Left ventricle myocardium inferior (tissue), 1 donor: ENCODE results near the gene B9D1. TPM values are rescaled to one million over a fixed set of nuclear protein-coding genes. Genes with fewer than 3 reads are reported as not detected.

Experiments
- DNase-seq: peaks from one replicate; pipeline ENCODE4 v3.0.0-alpha.2; 2020
- H3K27ac ChIP-seq: fragments of 200-600 bp; replicated peaks from 2 replicates; pipeline ENCODE4 v1.8.0; 2021
- H3K27me3 ChIP-seq: fragments of 200-600 bp; 2 replicates; pipeline ENCODE4 v1.8.0; 2021; ENCODE audit warnings: low read depth
- H3K36me3 ChIP-seq: fragments of 200-600 bp; 2 replicates; pipeline ENCODE4 v1.8.0; 2021
- H3K4me1 ChIP-seq: fragments of 200-600 bp; 2 replicates; pipeline ENCODE4 v1.8.0; 2021
- H3K4me3 ChIP-seq: fragments of 200-600 bp; 2 replicates; pipeline ENCODE4 v1.8.0; 2021; ENCODE audit warnings: mild to moderate bottlenecking, moderate library complexity
- H3K9me3 ChIP-seq: fragments of 200-600 bp; replicated peaks from 2 replicates; pipeline ENCODE4 v1.8.0; 2021
- intact Hi-C: fragments of 100-400 bp; cut with micrococcal nuclease; formaldehyde crosslinking; loops from one replicate; pipeline ENCODE4 v1.11.0; 2022
- total RNA-seq: library from RNA; stranded (reverse); fragmentation: NEBNext Ultra II Directional; extraction: Animal tissue kit (Norgen Biotek cat#: 25700); gene quantifications from one replicate; pipeline ENCODE4 v1.2.1, GENCODE V29; 2021
- TF ChIP-seq, protein P1 (sequence below): fragments of 200-600 bp; IDR thresholded peaks from 2 replicates; pipeline ENCODE4 v1.8.0; 2021; ENCODE audit warnings: antibody characterized with exemption, mild to moderate bottlenecking, borderline replicate concordance
- donor health status: DM: no; HTN: yes; CAD: no; lungs with severe emphysema.

B9D1 gene
- total RNA-seq, 1 donor from 2014 or later = 8.8 TPM

DNA sequence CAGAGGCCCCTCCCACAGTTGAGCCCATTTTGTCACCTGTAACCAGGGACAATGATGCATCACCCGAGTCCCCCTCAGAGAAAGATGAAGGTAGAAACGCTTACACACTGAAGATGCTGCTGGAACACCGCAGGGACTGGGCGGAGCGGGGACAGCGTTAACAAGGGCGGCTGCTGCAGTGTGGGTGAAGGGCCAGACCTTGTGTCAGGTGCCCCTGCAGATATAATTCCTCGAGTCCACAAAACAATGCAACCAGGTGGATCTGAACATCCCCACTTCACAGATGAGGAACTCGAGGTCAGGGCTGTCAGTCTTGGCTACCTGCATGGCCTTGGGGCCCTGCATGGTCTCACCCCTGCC, 9.5 kb upstream of the B9D1 start:
- Histone ChIP-seq H3K9me3 (no peaks in the 10 kb centered on the region), H3K27ac (peak overlapping the region; percentile 81), H3K36me3 (no peaks in the 10 kb centered on the region), H3K4me1 (peaks cover 37% of the 10 kb centered on the region), H3K27me3 (no peaks in the 10 kb centered on the region), H3K4me3 (no peak overlapping the region)
- no peak for DNase-seq
- intact Hi-C loops = no loop called here
- TF ChIP-seq, protein P1, sequence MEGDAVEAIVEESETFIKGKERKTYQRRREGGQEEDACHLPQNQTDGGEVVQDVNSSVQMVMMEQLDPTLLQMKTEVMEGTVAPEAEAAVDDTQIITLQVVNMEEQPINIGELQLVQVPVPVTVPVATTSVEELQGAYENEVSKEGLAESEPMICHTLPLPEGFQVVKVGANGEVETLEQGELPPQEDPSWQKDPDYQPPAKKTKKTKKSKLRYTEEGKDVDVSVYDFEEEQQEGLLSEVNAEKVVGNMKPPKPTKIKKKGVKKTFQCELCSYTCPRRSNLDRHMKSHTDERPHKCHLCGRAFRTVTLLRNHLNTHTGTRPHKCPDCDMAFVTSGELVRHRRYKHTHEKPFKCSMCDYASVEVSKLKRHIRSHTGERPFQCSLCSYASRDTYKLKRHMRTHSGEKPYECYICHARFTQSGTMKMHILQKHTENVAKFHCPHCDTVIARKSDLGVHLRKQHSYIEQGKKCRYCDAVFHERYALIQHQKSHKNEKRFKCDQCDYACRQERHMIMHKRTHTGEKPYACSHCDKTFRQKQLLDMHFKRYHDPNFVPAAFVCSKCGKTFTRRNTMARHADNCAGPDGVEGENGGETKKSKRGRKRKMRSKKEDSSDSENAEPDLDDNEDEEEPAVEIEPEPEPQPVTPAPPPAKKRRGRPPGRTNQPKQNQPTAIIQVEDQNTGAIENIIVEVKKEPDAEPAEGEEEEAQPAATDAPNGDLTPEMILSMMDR = no peak

DNA sequence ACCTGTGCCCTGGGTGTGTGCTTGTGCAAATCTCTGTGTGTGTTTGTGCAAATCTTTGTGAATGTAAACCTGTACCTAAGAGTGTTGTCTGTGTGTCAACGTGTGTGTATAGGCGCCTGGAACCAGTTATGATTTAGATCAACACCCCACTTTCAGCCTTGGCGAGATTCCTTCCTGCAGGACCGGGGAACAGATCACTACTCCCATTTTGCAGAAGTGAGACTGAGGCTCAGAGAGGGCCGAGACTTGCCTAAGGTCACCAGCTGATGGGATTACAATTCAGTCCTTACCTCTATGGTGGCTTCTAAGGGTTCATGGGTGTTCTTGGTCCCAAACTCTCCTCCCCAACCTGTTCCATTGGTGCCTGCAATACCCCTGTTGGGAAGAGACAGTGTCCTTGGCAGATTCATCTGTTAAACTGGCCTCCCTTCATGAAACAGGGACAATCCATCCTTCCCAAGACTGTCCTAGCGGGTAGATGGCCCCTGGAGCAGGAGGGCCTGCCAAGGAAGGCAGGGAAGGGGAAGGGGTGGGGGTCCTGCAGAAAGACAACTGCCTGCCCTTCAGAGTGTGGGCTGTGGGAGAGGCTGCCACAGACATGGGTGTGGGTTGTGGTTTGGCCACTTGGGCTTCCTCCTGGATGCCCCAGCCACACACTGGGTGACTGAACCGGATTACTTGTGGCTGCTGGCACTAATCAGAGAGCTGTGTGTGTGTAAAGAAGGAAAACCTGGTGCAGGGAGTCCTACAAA, 8.9 kb upstream of the B9D1 start:
- peaks cover 31% of the 10 kb centered on the region for H3K4me1 ChIP-seq
- TF ChIP-seq, protein P1 = no peak
- DNase-seq = no peak
- H3K27me3 ChIP-seq = no peaks in the 10 kb centered on the region
- H3K36me3 ChIP-seq = no peaks in the 10 kb centered on the region
- no peaks in the 10 kb centered on the region for H3K9me3 ChIP-seq
- intact Hi-C loops = no loop called here
- H3K27ac ChIP-seq = peak overlapping the region; percentile 81
- H3K4me3 ChIP-seq = no peak overlapping the region

DNA sequence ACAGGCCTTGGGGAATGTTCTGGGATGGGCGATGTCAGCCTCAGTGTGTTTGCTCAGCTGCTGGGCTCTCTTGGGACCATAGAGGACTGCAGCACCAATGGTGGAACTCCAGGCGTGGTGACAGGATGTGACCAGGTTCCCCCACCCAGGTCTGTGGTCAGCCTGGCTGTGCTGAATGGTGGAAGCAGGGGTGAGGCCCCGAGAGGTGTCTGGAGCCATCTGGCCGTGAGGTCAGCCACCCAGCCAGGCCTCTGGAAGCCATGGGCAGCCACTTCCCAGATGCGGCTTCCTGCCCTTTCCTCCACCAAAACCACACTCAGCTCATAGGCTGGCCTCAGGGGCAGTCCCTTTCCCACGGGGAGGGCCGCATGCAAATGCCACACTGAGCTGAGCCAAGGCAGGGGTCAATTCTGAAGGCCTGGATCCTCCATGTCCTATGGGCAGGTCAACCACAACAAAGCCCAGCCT, 8.0 kb upstream of the B9D1 start:
- peak; percentile 71 for DNase-seq

DNA sequence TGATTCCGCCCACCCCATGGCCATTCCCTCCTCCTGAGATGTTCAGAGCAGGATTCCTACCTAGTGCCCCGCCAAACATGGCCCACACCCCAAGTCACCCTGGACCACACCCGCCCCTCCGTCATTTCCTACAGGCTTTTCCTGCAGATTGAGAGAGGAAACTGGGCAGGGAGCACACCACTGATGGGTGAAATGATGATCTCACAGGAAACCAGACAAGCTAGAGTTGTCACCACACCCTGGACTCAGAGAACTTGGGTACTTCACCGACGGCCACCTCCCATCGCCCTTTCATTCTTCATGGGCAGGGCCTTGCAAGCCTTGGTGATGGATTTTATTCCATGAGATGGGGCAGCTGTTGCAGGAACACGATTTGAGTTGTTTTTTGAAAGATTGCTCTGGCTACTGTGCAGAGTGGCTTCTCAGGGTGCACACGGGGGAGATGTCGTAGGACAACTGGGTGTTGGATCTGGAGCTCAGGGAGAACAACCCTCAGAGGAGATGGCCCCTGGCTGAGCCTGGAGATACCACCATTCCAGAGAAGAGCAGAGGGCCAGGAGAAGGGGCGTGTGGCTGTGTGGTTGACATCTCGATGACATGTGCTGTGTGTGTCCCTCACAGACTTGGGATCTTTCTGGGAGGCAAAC, 7.4 kb upstream of the B9D1 start:
- DNase-seq = peak; percentile 49
- peaks cover 31% of the 10 kb centered on the region for H3K4me1 ChIP-seq
- H3K9me3 ChIP-seq = no peaks in the 10 kb centered on the region
- peak overlapping the region; percentile 81 for H3K27ac ChIP-seq
- no peaks in the 10 kb centered on the region for H3K27me3 ChIP-seq
- no peak overlapping the region for H3K4me3 ChIP-seq
- no peaks in the 10 kb centered on the region for H3K36me3 ChIP-seq
- TF ChIP-seq, protein P1 = no peak
- intact Hi-C loops = no loop called here

More for the DNA sequence above, 8.0 kb upstream of the B9D1 start:
- peaks cover 31% of the 10 kb centered on the region for H3K4me1 ChIP-seq
- TF ChIP-seq, protein P1 = no peak
- H3K36me3 ChIP-seq = no peaks in the 10 kb centered on the region
- no peaks in the 10 kb centered on the region for H3K27me3 ChIP-seq
- intact Hi-C loops = no loop called here
- H3K9me3 ChIP-seq = no peaks in the 10 kb centered on the region
- H3K4me3 ChIP-seq = no peak overlapping the region
- H3K27ac ChIP-seq = peak overlapping the region; percentile 81

DNA sequence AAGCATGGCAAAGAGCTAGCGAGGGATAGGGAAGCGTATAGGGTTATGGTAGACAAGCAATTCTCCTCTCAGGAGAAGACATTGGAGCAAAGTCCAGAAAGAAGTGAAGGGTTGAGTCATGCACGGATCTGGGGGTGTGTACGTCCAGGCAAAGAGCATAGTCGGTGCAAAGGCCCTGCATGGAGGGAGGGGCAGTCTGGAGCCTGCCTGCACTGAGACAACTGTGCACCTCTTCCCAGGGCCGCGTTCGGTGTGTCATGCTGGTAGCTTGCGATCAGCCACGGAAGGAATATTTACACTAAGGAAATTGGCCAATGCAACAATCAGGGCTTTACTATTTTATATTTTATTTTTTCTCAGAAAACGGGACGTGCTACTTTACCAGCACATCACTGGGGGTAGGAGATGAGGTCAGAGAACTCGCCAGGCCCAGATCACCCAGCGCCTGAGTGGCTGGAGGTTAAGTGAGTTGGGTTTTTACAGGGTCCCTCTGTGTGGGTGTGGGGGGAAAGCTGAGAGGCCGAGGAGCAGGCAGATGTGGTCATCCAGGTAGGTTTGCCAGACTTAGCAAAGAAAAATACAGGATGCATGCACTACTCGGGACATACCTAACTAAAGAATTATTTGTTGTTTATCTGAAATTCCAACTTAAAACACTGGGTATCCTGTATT, 6.7 kb upstream of the B9D1 start:
- intact Hi-C loops = no loop called here
- H3K9me3 ChIP-seq = no peaks in the 10 kb centered on the region
- no peak overlapping the region for H3K4me3 ChIP-seq
- H3K4me1 ChIP-seq = peaks cover 31% of the 10 kb centered on the region
- no peaks in the 10 kb centered on the region for H3K27me3 ChIP-seq
- DNase-seq = no peak
- H3K36me3 ChIP-seq = no peaks in the 10 kb centered on the region
- peak overlapping the region; percentile 81 for H3K27ac ChIP-seq
- TF ChIP-seq, protein P1 = no peak
